K562 (cell line): ENCODE results near the gene PMIS2.

Experiments
- BCLAF1 ChIP-seq, 2 experiments: fragments of 450-650 bp in 1 of 2; IDR thresholded peaks; 2 replicates each; pipeline ENCODE4 v1.6.1; 2011 to 2017; ENCODE audit warnings: low read depth in 2 of 2, antibody characterized with exemption in 1 of 2, borderline replicate concordance in 1 of 2, low read length in 1 of 2, mild to moderate bottlenecking in 1 of 2, mixed read lengths in 1 of 2; ENCODE audit not compliant: control insufficient read depth in 1 of 2
- CHD2 ChIP-seq: IDR thresholded peaks from 2 replicates; pipeline ENCODE4 v1.6.1; 2011; ENCODE audit warnings: low read depth, low read length
- CTCF ChIP-seq, 3 experiments: IDR thresholded peaks in 2 of 3; conservative IDR thresholded peaks in 1 of 3; 2 replicates each; pipeline ENCODE4 v1.5.1; 2011 to 2012; ENCODE audit warnings: low read length in 3 of 3, mild to moderate bottlenecking in 3 of 3, control low read depth in 2 of 3, improper control_type of control experiment in 1 of 3, inconsistent platforms in 1 of 3, low read depth in 1 of 3, mixed read lengths in 1 of 3, moderate library complexity in 1 of 3; ENCODE audit not compliant: insufficient read depth in 2 of 3
- MCM5 ChIP-seq: fragments of 450-650 bp; IDR thresholded peaks from 2 replicates; pipeline ENCODE4 v1.6.1; 2016; ENCODE audit warnings: low read depth
- NBN ChIP-seq: fragments of 450-650 bp; IDR thresholded peaks from 2 replicates; pipeline ENCODE4 v1.6.1; 2016; ENCODE audit warnings: low read depth, mild to moderate bottlenecking
- PCBP1 ChIP-seq: fragments of 200-400 bp; formaldehyde crosslinking; IDR thresholded peaks from 2 replicates; pipeline ENCODE4 v1.6.1; 2018; ENCODE audit warnings: mild to moderate bottlenecking, low read depth, low read length; ENCODE audit not compliant: poor library complexity, severe bottlenecking
- POLR2B ChIP-seq: fragments of 450-650 bp; IDR thresholded peaks from 2 replicates; pipeline ENCODE4 v1.6.1; 2018; ENCODE audit warnings: low read depth; ENCODE audit not compliant: partially characterized antibody
- ZNF707 ChIP-seq: fragments of 250-450 bp; sonication (Bioruptor Pico); conservative IDR thresholded peaks from 2 replicates; pipeline ENCODE4 v1.8.0; 2022; ENCODE audit warnings: inconsistent platforms, mild to moderate bottlenecking, moderate library complexity

GRCh38 chr19:35542209-35542608 lies 43.8 kb upstream of the PMIS2 start:
- TF ChIP-seq PCBP1 (no peak), CHD2 (no peak), MCM5 (no peak), BCLAF1 (IDR thresholded peaks at IDR 0.05; ENCODE audit: borderline replicate concordance in 1 of 2, control insufficient read depth in 1 of 2, low read depth in 2 of 2, low read length in 1 of 2) (no peak), POLR2B (no peak), CTCF (IDR thresholded peaks at IDR 0.05 in 2 of 3, conservative IDR thresholded peaks at IDR 0.05 in 1 of 3; ENCODE audit: insufficient read depth in 2 of 3, low read depth in 1 of 3, low read length in 3 of 3) (no peak), ZNF707 (CRISPR knock-in tag) (no peak), NBN (no peak)
